IMR-90 (cell line): ENCODE results near the gene CLCA2. TPM values are rescaled to one million over a fixed set of nuclear protein-coding genes. Genes with fewer than 3 reads are reported as not detected.

Experiments
- ATAC-seq: fragments of 200-7000 bp; cut with Tn5 transposase; 2 replicates; pipeline ENCODE4 v1.9.1; 2020; ENCODE audit warnings: low read depth, mild to moderate bottlenecking, moderate library complexity
- BruUV-seq: library from RNA; stranded (reverse); fragments of 400-500 nt; replicated peaks from 2 replicates; lab custom pipeline; 2021; lab: Mats Ljungman, UMichigan
- CTCF ChIA-PET: fragments of 300-600 bp; formaldehyde crosslinking; extraction: SDS; loops from one replicate; lab custom pipeline; 2021; ENCODE audit warnings: antibody characterized with exemption; lab: Yijun Ruan, JAX
- POLR2A ChIA-PET: fragments of 300-600 bp; sonication (Branson Sonifier 250); formaldehyde crosslinking; loops from one replicate; lab custom pipeline; 2022; ENCODE audit warnings: antibody characterized with exemption; ENCODE audit not compliant: unreplicated experiment; lab: Charles Lee
- DNase-seq: peaks from one replicate; pipeline ENCODE4 v3.0.0; 2013
- H2AFZ ChIP-seq: replicated peaks from 2 replicates; pipeline ENCODE3; 2013; ENCODE audit warnings: low read length, mild to moderate bottlenecking; ENCODE audit not compliant: poor library complexity
- H2AK5ac ChIP-seq: 2 replicates; pipeline ENCODE4 v1.6.1; 2013; ENCODE audit warnings: low read depth, low read length, inconsistent platforms
- H2AK9ac ChIP-seq: replicated peaks from 2 replicates; pipeline ENCODE3; 2013; ENCODE audit warnings: mild to moderate bottlenecking, low read depth, low read length, moderate library complexity; ENCODE audit not compliant: poor library complexity
- H2BK120ac ChIP-seq: 2 replicates; pipeline ENCODE4 v1.6.1; 2013; ENCODE audit warnings: low read depth, low read length, inconsistent platforms
- H2BK15ac ChIP-seq: 3 replicates; pipeline ENCODE4 v1.6.1; 2013; ENCODE audit warnings: low read depth, low read length, inconsistent platforms
- H2BK20ac ChIP-seq: 2 replicates; pipeline ENCODE4 v1.6.1; 2013; ENCODE audit warnings: low read depth, mild to moderate bottlenecking, inconsistent platforms, low read length, moderate library complexity
- H2BK5ac ChIP-seq: 2 replicates; pipeline ENCODE4 v1.6.1; 2013; ENCODE audit warnings: mild to moderate bottlenecking, low read depth, low read length, inconsistent platforms; ENCODE audit not compliant: poor library complexity, severe bottlenecking
- H3K14ac ChIP-seq: replicated peaks from 2 replicates; pipeline ENCODE4 v1.6.1; 2013; ENCODE audit warnings: low read depth, low read length, inconsistent platforms
- H3K18ac ChIP-seq: 2 replicates; pipeline ENCODE4 v1.6.1; 2013; ENCODE audit warnings: low read depth, low read length, control low read depth
- H3K23ac ChIP-seq: 2 replicates; pipeline ENCODE4 v1.6.1; 2013; ENCODE audit warnings: low read depth, low read length, inconsistent platforms
- H3K27ac ChIP-seq: 2 replicates; pipeline ENCODE4 v1.5.1; 2013; ENCODE audit warnings: mild to moderate bottlenecking, control low read depth, low read length; ENCODE audit not compliant: insufficient read depth
- H3K27me3 ChIP-seq: 2 replicates; pipeline ENCODE4 v1.6.1; 2013; ENCODE audit warnings: low read length; ENCODE audit not compliant: control insufficient read depth, insufficient read depth
- H3K36me3 ChIP-seq: 2 replicates; pipeline ENCODE4 v1.6.1; 2013; ENCODE audit warnings: low read length, mixed read lengths; ENCODE audit not compliant: control insufficient read depth, insufficient read depth
- H3K4ac ChIP-seq: 2 replicates; pipeline ENCODE4 v1.6.1; 2013; ENCODE audit warnings: low read depth, low read length, inconsistent platforms
- H3K4me1 ChIP-seq: 2 replicates; pipeline ENCODE4 v1.6.1; 2013; ENCODE audit warnings: low read length, mixed read lengths; ENCODE audit not compliant: control insufficient read depth, insufficient read depth
- H3K4me2 ChIP-seq: 2 replicates; pipeline ENCODE4 v1.6.1; 2013; ENCODE audit warnings: low read depth, mild to moderate bottlenecking, control low read depth, low read length, moderate library complexity
- H3K4me3 ChIP-seq: 2 replicates; pipeline ENCODE4 v1.5.1; 2013; ENCODE audit warnings: low read depth, mild to moderate bottlenecking, control low read depth, low read length, moderate library complexity; ENCODE audit not compliant: insufficient read depth
- H3K56ac ChIP-seq: 2 replicates; pipeline ENCODE4 v1.6.1; 2013; ENCODE audit warnings: low read length, inconsistent platforms; ENCODE audit not compliant: insufficient read depth; ENCODE audit errors: extremely low read depth
- H3K79me1 ChIP-seq, 2 experiments: 2 replicates each; pipeline ENCODE4 v1.6.1; 2013; ENCODE audit warnings: low read length in 2 of 2, inconsistent platforms in 1 of 2, low read depth in 1 of 2
- H3K9ac ChIP-seq: 2 replicates; pipeline ENCODE4 v1.6.1; 2013; ENCODE audit warnings: low read depth, low read length, control low read depth
- H3K9me1 ChIP-seq: 2 replicates; pipeline ENCODE4 v1.6.1; 2013; ENCODE audit warnings: low read length, inconsistent platforms; ENCODE audit not compliant: insufficient read depth
- H3K9me3 ChIP-seq: 2 replicates; pipeline ENCODE4 v1.6.1; 2013; ENCODE audit warnings: low read length; ENCODE audit not compliant: control insufficient read depth, insufficient read depth
- H4K20me1 ChIP-seq: 2 replicates; pipeline ENCODE4 v1.6.1; 2013; ENCODE audit warnings: low read length, inconsistent platforms; ENCODE audit not compliant: insufficient read depth
- H4K5ac ChIP-seq: 2 replicates; pipeline ENCODE4 v1.6.1; 2013; ENCODE audit warnings: mild to moderate bottlenecking, low read depth, low read length, control low read depth
- H4K8ac ChIP-seq, 2 experiments: 2 replicates each; pipeline ENCODE4 v1.6.1; 2013; ENCODE audit warnings: low read depth in 2 of 2, low read length in 2 of 2, control low read depth in 1 of 2, inconsistent platforms in 1 of 2
- H4K91ac ChIP-seq: 2 replicates; pipeline ENCODE4 v1.6.1; 2013; ENCODE audit warnings: low read depth, low read length, inconsistent platforms; ENCODE audit not compliant: insufficient read depth
- BHLHE40 ChIP-seq: fragments of 150-350 bp; IDR thresholded peaks from 2 replicates; pipeline ENCODE4 v1.6.1; 2016; ENCODE audit warnings: mild to moderate bottlenecking, low read depth, low read length
- CEBPB ChIP-seq: IDR thresholded peaks from 2 replicates; pipeline ENCODE4 v1.6.1; 2012; ENCODE audit warnings: low read depth, low read length, improper control_type of control experiment
- CHD1 ChIP-seq: IDR thresholded peaks from 2 replicates; pipeline ENCODE4 v1.6.1; 2012; ENCODE audit warnings: low read depth, low read length, improper control_type of control experiment
- CTCF ChIP-seq: conservative IDR thresholded peaks from 2 replicates; pipeline ENCODE4 v1.5.1; 2012; ENCODE audit warnings: mild to moderate bottlenecking, low read depth, low read length, improper control_type of control experiment
- ELK1 ChIP-seq: fragments of 150-350 bp; IDR thresholded peaks from 2 replicates; pipeline ENCODE4 v1.6.1; 2016; ENCODE audit warnings: low read depth, mild to moderate bottlenecking, low read length, moderate library complexity, borderline replicate concordance
- FOS ChIP-seq: fragments of 150-350 bp; IDR thresholded peaks from 2 replicates; pipeline ENCODE4 v1.6.1; 2016; ENCODE audit warnings: low read depth, low read length
- MAFK ChIP-seq: IDR thresholded peaks from 2 replicates; pipeline ENCODE4 v1.6.1; 2012; ENCODE audit warnings: low read depth, low read length, improper control_type of control experiment
- MAZ ChIP-seq: IDR thresholded peaks from 2 replicates; pipeline ENCODE4 v1.6.1; 2012; ENCODE audit warnings: low read depth, mild to moderate bottlenecking, low read length, improper control_type of control experiment, moderate library complexity, borderline replicate concordance
- MXI1 ChIP-seq: IDR thresholded peaks from 2 replicates; pipeline ENCODE4 v1.6.1; 2012; ENCODE audit warnings: low read depth, mild to moderate bottlenecking, low read length, moderate library complexity, borderline replicate concordance
- NFE2L2 ChIP-seq: fragments of 150-350 bp; IDR thresholded peaks from 2 replicates; pipeline ENCODE4 v1.6.1; 2016; ENCODE audit warnings: low read depth, mild to moderate bottlenecking, low read length
- POLR2A ChIP-seq: IDR thresholded peaks from 2 replicates; pipeline ENCODE4 v1.6.1; 2012; ENCODE audit warnings: mild to moderate bottlenecking, low read depth, low read length
- RAD21 ChIP-seq: IDR thresholded peaks from 2 replicates; pipeline ENCODE4 v1.6.1; 2012; ENCODE audit warnings: low read length, improper control_type of control experiment
- RCOR1 ChIP-seq: IDR thresholded peaks from 2 replicates; pipeline ENCODE4 v1.6.1; 2012; ENCODE audit warnings: mild to moderate bottlenecking, low read length, improper control_type of control experiment; ENCODE audit not compliant: insufficient replicate concordance
- RFX5 ChIP-seq: IDR thresholded peaks from 2 replicates; pipeline ENCODE4 v1.8.0; 2012; ENCODE audit warnings: low read depth, mild to moderate bottlenecking, low read length, moderate library complexity
- SMC3 ChIP-seq: fragments of 150-350 bp; IDR thresholded peaks from 2 replicates; pipeline ENCODE4 v1.6.1; 2016; ENCODE audit warnings: low read depth, mild to moderate bottlenecking, antibody characterized with exemption, low read length, moderate library complexity
- USF2 ChIP-seq: fragments of 150-350 bp; IDR thresholded peaks from 2 replicates; pipeline ENCODE4 v1.6.1; 2017; ENCODE audit warnings: mild to moderate bottlenecking, antibody characterized with exemption, low read length, low read depth
- WGBS, 2 experiments: methylation state at CpG; one replicate each; pipeline versions ENCODE4 v1.1.5 to v1.1.7; 2013; ENCODE audit warnings: missing lambda C conversion rate in 2 of 2; ENCODE audit not compliant: insufficient read length in 1 of 2; ENCODE audit errors: extremely low coverage in 2 of 2; 5-methylcytosine and 5-hydroxymethylcytosine counted together
- dilution Hi-C: fragments of 300-500 bp; cut with HindIII; formaldehyde crosslinking; loops from one replicate; pipeline ENCODE4 v1.14.3; 2018; ENCODE audit warnings: low sequenced_read_pairs; ENCODE audit not compliant: unreplicated experiment
- in situ Hi-C: fragments of 300-500 bp; cut with MboI; formaldehyde crosslinking; loops from 3 replicates; pipeline ENCODE4 v1.14.3; 2019; ENCODE audit warnings: low sequenced_read_pairs, inconsistent platforms, mixed read lengths
- intact Hi-C: fragments of 100-400 bp; cut with micrococcal nuclease; formaldehyde crosslinking; loops from 2 replicates; pipeline ENCODE4 v1.10.0; 2022
- polyA plus RNA-seq, 3 experiments: library from polyadenylated mRNA; depleted of rRNA; stranded (reverse); fragments of >200 nt; gene quantifications; 2 replicates each; pipeline ENCODE4 v1.2.3, GENCODE V29; 2012; ENCODE audit warnings: low replicate concordance in 1 of 3
- total RNA-seq: library from RNA; depleted of rRNA; stranded (reverse); fragments of >200 nt; gene quantifications from 2 replicates; pipeline ENCODE4 v1.2.3, GENCODE V29; 2012

Gene CLCA2
- total and polyA plus RNA-seq, 2 of the 4 experiments (the other 2 are of a cell fraction), result 0.09 to 0.18 TPM

- POLR2A ChIA-PET, result no interaction called here
Observed at GRCh38 chr1:86421601-86422280, 2.2 kb upstream of the CLCA2 start.

More at GRCh38 chr1:86421601-86422280, 2.2 kb upstream of the CLCA2 start:
- H3K56ac ChIP-seq, result no peak overlapping the region
- H2AK9ac ChIP-seq, result no peak overlapping the region
- H3K4me3 ChIP-seq, result no peak overlapping the region
- BruUV-seq, result no TSS peak
- TF ChIP-seq MAZ (no peak), CTCF (no peak), POLR2A (no peak), BHLHE40 (no peak), RFX5 (no peak), RAD21 (no peak), FOS (no peak), MAFK (no peak), RCOR1 (no peak), USF2 (no peak), CHD1 (no peak), MXI1 (no peak), ELK1 (no peak), SMC3 (no peak), NFE2L2 (no peak), CEBPB (no peak)
- H4K8ac ChIP-seq, result no peak overlapping the region
- no peak overlapping the region for H3K18ac ChIP-seq
- no peaks in the 10 kb centered on the region for H3K79me1 ChIP-seq
- no peak overlapping the region for H4K91ac ChIP-seq
- no peak overlapping the region for H2AK5ac ChIP-seq
- no peak overlapping the region for H2BK120ac ChIP-seq
- H2BK20ac ChIP-seq, result no peak overlapping the region
- no peak overlapping the region for H2AFZ ChIP-seq
- 77% methylated on average over 4 of the region's 7 CpGs; no CpG with 5 or more reads in 1 of the 2 experiments for WGBS, 2 experiments
- no peaks in the 10 kb centered on the region for H3K9me1 ChIP-seq
- no peak overlapping the region for H2BK15ac ChIP-seq
- no peaks in the 10 kb centered on the region for H4K20me1 ChIP-seq
- no peak overlapping the region for H4K5ac ChIP-seq
- no peaks in the 10 kb centered on the region for H3K9me3 ChIP-seq
- intact Hi-C loops, result no loop called here
- H3K36me3 ChIP-seq, result no peaks in the 10 kb centered on the region
- 0 out of 2 replicates have a peak, but pooled peaks cover 3% of the 10 kb centered on the region for H3K27me3 ChIP-seq
- no peak overlapping the region for H3K4ac ChIP-seq
- H3K4me1 ChIP-seq, result no peaks in the 10 kb centered on the region
- in situ Hi-C loops, result no loop called here
- H2BK5ac ChIP-seq, result no peak overlapping the region
- H3K23ac ChIP-seq, result no peak overlapping the region
- dilution Hi-C loops, result no loop called here
- H3K4me2 ChIP-seq, result no peak overlapping the region
- H3K14ac ChIP-seq, result no peak overlapping the region
- H3K9ac ChIP-seq, result no peak overlapping the region
- no peak overlapping the region for H3K27ac ChIP-seq
- ATAC-seq (no peak), DNase-seq (no peak)
- CTCF ChIA-PET, result no interaction called here
